GM12878 (cell line): ENCODE measurements around the gene WDR72. TPM values are rescaled to one million over a fixed set of nuclear protein-coding genes. Genes with fewer than 3 reads are reported as not detected.

Source experiments
- BCLAF1 ChIP-seq: fragments of 450-650 bp; IDR thresholded peaks from 2 replicates; pipeline ENCODE4 v1.6.1; 2017; ENCODE audit warnings: antibody characterized with exemption, mild to moderate bottlenecking, moderate library complexity
- CBFB ChIP-seq: IDR thresholded peaks from 2 replicates; pipeline ENCODE4 v1.6.1; 2016; ENCODE audit warnings: antibody characterized with exemption, low read depth
- DPF2 ChIP-seq: fragments of 450-650 bp; IDR thresholded peaks from 2 replicates; pipeline ENCODE4 v1.6.1; 2017; ENCODE audit warnings: mild to moderate bottlenecking
- HSF1 ChIP-seq: fragments of 150-350 bp; IDR thresholded peaks from 2 replicates; pipeline ENCODE4 v1.6.1; 2014; ENCODE audit warnings: mild to moderate bottlenecking, low read depth, low read length
- NR2C1 ChIP-seq: fragments of 450-650 bp; IDR thresholded peaks from 2 replicates; pipeline ENCODE4 v1.6.1; 2017; ENCODE audit warnings: antibody characterized with exemption, mild to moderate bottlenecking, moderate library complexity
- RAD21 ChIP-seq: IDR thresholded peaks from 2 replicates; pipeline ENCODE4 v1.6.1; 2011; ENCODE audit warnings: mild to moderate bottlenecking, low read depth, low read length, moderate library complexity; ENCODE audit not compliant: insufficient read depth
- SUPT20H ChIP-seq: IDR thresholded peaks from 2 replicates; pipeline ENCODE4 v1.6.1; 2011; ENCODE audit warnings: low read depth, mild to moderate bottlenecking, low read length, moderate library complexity, borderline replicate concordance; ENCODE audit not compliant: control insufficient read depth
- ZNF592 ChIP-seq: fragments of 450-650 bp; IDR thresholded peaks from 2 replicates; pipeline ENCODE4 v1.6.1; 2017; ENCODE audit warnings: mild to moderate bottlenecking, moderate library complexity
- ZSCAN29 ChIP-seq: fragments of 450-650 bp; IDR thresholded peaks from 2 replicates; pipeline ENCODE4 v1.6.1; 2017; ENCODE audit warnings: mild to moderate bottlenecking, moderate library complexity
- polyA plus RNA-seq, 11 experiments: library from polyadenylated mRNA; depleted of rRNA in 4 of 11; unstranded in 6 of 11; stranded (reverse) in 5 of 11; fragments of >200 nt; fragmentation: Nextera tagmentation in 4 of 11; fragmentation: Illumina TruSeq in 1 of 11; extraction: Ambion mirVana in 4 of 11; extraction: Trizol in 1 of 11; gene quantifications; 1 replicate in 1 of 11; 2 replicates in 10 of 11; pipeline versions ENCODE4 v1.2.1 to v1.2.3, GENCODE V29; 2011 to 2016; ENCODE audit warnings: inconsistent platforms in 2 of 11, missing spikeins in 2 of 11, low read depth in 1 of 11
- total RNA-seq, 4 experiments: library from RNA; depleted of rRNA in 3 of 4; stranded (reverse); fragments of >200 nt in 3 of 4; fragmentation: Illumina TruSeq in 1 of 4; extraction: Trizol in 1 of 4; gene quantifications; 2 replicates each; pipeline versions ENCODE4 v1.2.1 to v1.2.3, GENCODE V29; 2013 to 2021

The WDR72 gene
- total and polyA plus RNA-seq, 10 of the 15 experiments (the other 5 are each of a cell fraction or from before 2014, with no cell fraction given): 0.03 TPM; not detected in 9

GRCh38 chr15:53490341-53490740 is 269.1 kb downstream of the WDR72 start (continued):
- no peak for TF ChIP-seq DPF2
- TF ChIP-seq HSF1: no peak
- no peak for TF ChIP-seq SUPT20H
- TF ChIP-seq ZNF592: no peak
- TF ChIP-seq CBFB: no peak
- TF ChIP-seq NR2C1: no peak
- no peak for TF ChIP-seq RAD21
- no peak for TF ChIP-seq ZSCAN29
- no peak for TF ChIP-seq BCLAF1
